ENCODE measurements around the gene ITGA8.
"Not testable (repeated sequence)": the region's sequence is repeated elsewhere in the genome, so short reads cannot be mapped to it uniquely, and the experiment has no call there.

The ITGA8 gene

GRCh38 chr10:15494850-15495506, 224.7 kb downstream of the ITGA8 start:
- no peak for DNase-seq (ENCODE audit: low read depth)

- no peak for DNase-seq (ENCODE audit: low read depth)
Observed at GRCh38 chr10:15491856-15492642, 227.7 kb downstream of the ITGA8 start.

GRCh38 chr10:15489431-15489830, 230.3 kb downstream of the ITGA8 start:
- DNase-seq (ENCODE audit: low read depth), result no peak

GRCh38 chr10:15487376-15487775, 232.3 kb downstream of the ITGA8 start:
- no peak for DNase-seq (ENCODE audit: low read depth)

GRCh38 chr10:15486404-15486803, 233.3 kb downstream of the ITGA8 start:
- DNase-seq (ENCODE audit: low read depth), result no peak

- DNase-seq (ENCODE audit: low read depth), result peak; percentile 0
Observed at GRCh38 chr10:15485684-15486316, 233.9 kb downstream of the ITGA8 start.

GRCh38 chr10:15485027-15485426, 234.7 kb downstream of the ITGA8 start:
- no peak for DNase-seq (ENCODE audit: low read depth)

GRCh38 chr10:15484128-15484527, 235.6 kb downstream of the ITGA8 start:
- no peak for DNase-seq (ENCODE audit: low read depth)

- DNase-seq (ENCODE audit: low read depth), result no peak
Observed at GRCh38 chr10:15483215-15484075, 236.3 kb downstream of the ITGA8 start.

- no peak for DNase-seq (ENCODE audit: low read depth)
Observed at GRCh38 chr10:15482156-15482555, 237.6 kb downstream of the ITGA8 start.

- no peak for DNase-seq (ENCODE audit: low read depth)
Observed at GRCh38 chr10:15478950-15479349, 240.8 kb downstream of the ITGA8 start.

- DNase-seq (ENCODE audit: low read depth), result no peak
Observed at GRCh38 chr10:15478429-15478828, 241.3 kb downstream of the ITGA8 start.

- DNase-seq (ENCODE audit: low read depth), result no peak
Observed at GRCh38 chr10:15476337-15476736, 243.4 kb downstream of the ITGA8 start.

GRCh38 chr10:15475439-15475838, 244.3 kb downstream of the ITGA8 start:
- not testable (repeated sequence) for DNase-seq (ENCODE audit: low read depth)

- DNase-seq (ENCODE audit: low read depth), result no peak
Observed at GRCh38 chr10:15474671-15475070, 245.1 kb downstream of the ITGA8 start.

- no peak for DNase-seq (ENCODE audit: low read depth)
Observed at GRCh38 chr10:15473396-15473767, 246.3 kb downstream of the ITGA8 start.

GRCh38 chr10:15472431-15473395, 247.0 kb downstream of the ITGA8 start:
- DNase-seq (ENCODE audit: low read depth), result no peak

GRCh38 chr10:15472008-15472407, 247.7 kb downstream of the ITGA8 start:
- no peak for DNase-seq (ENCODE audit: low read depth)

GRCh38 chr10:15469111-15469510, 250.6 kb downstream of the ITGA8 start:
- DNase-seq (ENCODE audit: low read depth), result no peak

- DNase-seq (ENCODE audit: low read depth), result no peak
Observed at GRCh38 chr10:15464381-15464780, 255.3 kb downstream of the ITGA8 start.
